PFSK-1 (cell line): Measurements from ENCODE around the gene INAFM1.

Source experiments
- FOXP2 ChIP-seq: optimal IDR thresholded peaks from 2 replicates; pipeline ENCODE3; 2011; ENCODE audit warnings: borderline replicate concordance, control low read depth, inconsistent platforms; ENCODE audit not compliant: insufficient read depth; ENCODE audit errors: extremely low read length, extremely low read depth
- POLR2AphosphoS5 ChIP-seq: IDR thresholded peaks from 2 replicates; pipeline ENCODE4 v1.6.1; 2012; ENCODE audit warnings: low read depth, mild to moderate bottlenecking, control low read depth, low read length, moderate library complexity
- REST ChIP-seq, 2 experiments: IDR thresholded peaks; 2 replicates each; pipeline versions ENCODE4 v1.6.1 to v1.8.0; 2011 to 2012; ENCODE audit warnings: low read depth in 2 of 2, low read length in 2 of 2, control low read depth in 1 of 2, inconsistent platforms in 1 of 2, mild to moderate bottlenecking in 1 of 2, moderate library complexity in 1 of 2; ENCODE audit not compliant: insufficient read depth in 1 of 2
- SIN3A ChIP-seq: IDR thresholded peaks from 2 replicates; pipeline ENCODE4 v1.6.1; 2012; ENCODE audit warnings: mild to moderate bottlenecking, low read length, moderate library complexity, borderline replicate concordance; ENCODE audit not compliant: insufficient read depth
- TAF1 ChIP-seq: IDR thresholded peaks from 2 replicates; pipeline ENCODE4 v1.6.1; 2012; ENCODE audit warnings: low read length, control low read depth, borderline replicate concordance; ENCODE audit not compliant: insufficient read depth

Gene INAFM1

GRCh38 chr19:47267350-47267759 is 7.3 kb upstream of the INAFM1 start:
- no peak for TF ChIP-seq POLR2AphosphoS5
- no peak for TF ChIP-seq TAF1
- no peak for TF ChIP-seq REST (IDR thresholded peaks at IDR 0.05; ENCODE audit: insufficient read depth in 1 of 2, low read depth in 2 of 2, low read length in 2 of 2)
- TF ChIP-seq SIN3A, result no peak
- TF ChIP-seq FOXP2, result no peak

GRCh38 chr19:47268028-47268427 is 6.7 kb upstream of the INAFM1 start:
- TF ChIP-seq TAF1 (no peak), REST (IDR thresholded peaks at IDR 0.05; ENCODE audit: insufficient read depth in 1 of 2, low read depth in 2 of 2, low read length in 2 of 2) (no peak), SIN3A (no peak), FOXP2 (no peak), POLR2AphosphoS5 (no peak)

- TF ChIP-seq SIN3A (no peak), FOXP2 (no peak), POLR2AphosphoS5 (no peak), REST (IDR thresholded peaks at IDR 0.05; ENCODE audit: insufficient read depth in 1 of 2, low read depth in 2 of 2, low read length in 2 of 2) (no peak), TAF1 (no peak)
Observed at GRCh38 chr19:47269596-47269995, 5.1 kb upstream of the INAFM1 start.

- TF ChIP-seq POLR2AphosphoS5, result no peak
- TF ChIP-seq SIN3A, result no peak
- TF ChIP-seq TAF1, result no peak
- no peak for TF ChIP-seq FOXP2
- no peak for TF ChIP-seq REST (IDR thresholded peaks at IDR 0.05; ENCODE audit: insufficient read depth in 1 of 2, low read depth in 2 of 2, low read length in 2 of 2)
Observed at GRCh38 chr19:47270408-47270807, 4.3 kb upstream of the INAFM1 start.

GRCh38 chr19:47271949-47272348 is 2.7 kb upstream of the INAFM1 start:
- TF ChIP-seq POLR2AphosphoS5 (no peak), TAF1 (no peak), FOXP2 (no peak), REST (IDR thresholded peaks at IDR 0.05; ENCODE audit: insufficient read depth in 1 of 2, low read depth in 2 of 2, low read length in 2 of 2) (no peak), SIN3A (no peak)
